ENCODE data around the gene MAPK8IP3. TPM values are rescaled to one million over a fixed set of nuclear protein-coding genes. Genes with fewer than 3 reads are reported as not detected.

Gene MAPK8IP3
- total RNA-seq, 2 donors from 2014 or later: 109 to 111 TPM

GRCh38 chr16:1721372-1721771 lies 15.4 kb downstream of the MAPK8IP3 start:
- H3K4me1 ChIP-seq (ENCODE audit: control insufficient read depth in 1 of 2, low read depth in 2 of 2): peaks cover 14 to 22% of the 10 kb centered on the region in 2 donors
- no peaks in the 10 kb centered on the region for H3K27me3 ChIP-seq (replicated peaks; ENCODE audit: insufficient read depth)
- no peak overlapping the region for H3K4me3 ChIP-seq
- H3K27ac ChIP-seq: peak overlapping the region in 1 of 2 donors; percentile 25
- peaks cover 13% of the 10 kb centered on the region for H3K36me3 ChIP-seq
- ATAC-seq (ENCODE audit: insufficient number of reproducible peaks, low FRiP score, low read depth) (no peak), DNase-seq (ENCODE audit: low spot score) (no peak)
- no peak for TF ChIP-seq CTCF (IDR thresholded peaks at IDR 0.05)
- no peaks in the 10 kb centered on the region for H3K9me3 ChIP-seq

GRCh38 chr16:1723450-1724147 lies 17.6 kb downstream of the MAPK8IP3 start:
- Histone ChIP-seq H3K27me3 (replicated peaks; ENCODE audit: insufficient read depth) (no peaks in the 10 kb centered on the region), H3K4me3 (no peak overlapping the region), H3K27ac (no peak overlapping the region), H3K4me1 (ENCODE audit: control insufficient read depth in 1 of 2, low read depth in 2 of 2) (peaks cover 14 to 22% of the 10 kb centered on the region in 2 donors), H3K9me3 (no peaks in the 10 kb centered on the region), H3K36me3 (peaks cover 22% of the 10 kb centered on the region)
- ATAC-seq (ENCODE audit: insufficient number of reproducible peaks, low FRiP score, low read depth) (no peak), DNase-seq (ENCODE audit: low spot score) (no peak)
- peak; percentile 72 for TF ChIP-seq CTCF (IDR thresholded peaks at IDR 0.05)

GRCh38 chr16:1724491-1724890 lies 18.5 kb downstream of the MAPK8IP3 start:
- no peak for ATAC-seq (ENCODE audit: insufficient number of reproducible peaks, low FRiP score, low read depth)
- no peak for DNase-seq (ENCODE audit: low spot score)
- no peak for TF ChIP-seq CTCF (IDR thresholded peaks at IDR 0.05)
- Histone ChIP-seq H3K27ac (no peak overlapping the region), H3K9me3 (no peaks in the 10 kb centered on the region), H3K4me3 (no peak overlapping the region), H3K36me3 (peaks cover 30% of the 10 kb centered on the region), H3K4me1 (ENCODE audit: control insufficient read depth in 1 of 2, low read depth in 2 of 2) (peaks cover 14 to 22% of the 10 kb centered on the region in 2 donors), H3K27me3 (replicated peaks; ENCODE audit: insufficient read depth) (no peaks in the 10 kb centered on the region)

- DNase-seq (ENCODE audit: low spot score): no peak
- Histone ChIP-seq H3K36me3 (peaks cover 32% of the 10 kb centered on the region), H3K4me1 (ENCODE audit: control insufficient read depth in 1 of 2, low read depth in 2 of 2) (peaks cover 11 to 16% of the 10 kb centered on the region in 2 donors), H3K9me3 (no peaks in the 10 kb centered on the region), H3K27ac (no peak overlapping the region), H3K27me3 (replicated peaks; ENCODE audit: insufficient read depth) (no peaks in the 10 kb centered on the region), H3K4me3 (no peak overlapping the region)
- no peak for ATAC-seq (ENCODE audit: insufficient number of reproducible peaks, low FRiP score, low read depth)
- TF ChIP-seq CTCF (IDR thresholded peaks at IDR 0.05): no peak
Measured at GRCh38 chr16:1726661-1727502, 20.9 kb downstream of the MAPK8IP3 start.
